Activated gamma-delta T cell treated with anti-CD3 and anti-CD28 coated beads, Interleukin-2, amount 50 U/mL, for 16 hours (primary cell): ENCODE data around the gene AAK1.

Source experiments
- DNase-seq: peaks from one replicate; pipeline ENCODE4 v3.0.0-alpha.2; 2020; ENCODE audit warnings: low read depth

Gene AAK1

GRCh38 chr2:69489793-69490192 lies 153.7 kb downstream of the AAK1 start:
- no peak for DNase-seq

GRCh38 chr2:69483696-69484095 lies 159.8 kb downstream of the AAK1 start:
- no peak for DNase-seq

GRCh38 chr2:69483024-69483423 lies 160.5 kb downstream of the AAK1 start:
- DNase-seq = no peak

- DNase-seq = no peak
Observed at GRCh38 chr2:69482471-69482870, 161.1 kb downstream of the AAK1 start.

- no peak for DNase-seq
Observed at GRCh38 chr2:69481421-69481820, 162.1 kb downstream of the AAK1 start.

- DNase-seq = no peak
Observed at GRCh38 chr2:69477627-69478026, 165.9 kb downstream of the AAK1 start.

- DNase-seq = no peak
Observed at GRCh38 chr2:69474688-69475087, 168.9 kb downstream of the AAK1 start.

GRCh38 chr2:69471793-69472192 lies 171.7 kb downstream of the AAK1 start:
- DNase-seq = no peak

GRCh38 chr2:69470911-69471310 lies 172.6 kb downstream of the AAK1 start:
- no peak for DNase-seq

- no peak for DNase-seq
Observed at GRCh38 chr2:69469784-69470183, 173.8 kb downstream of the AAK1 start.

GRCh38 chr2:69469375-69469774 lies 174.2 kb downstream of the AAK1 start:
- no peak for DNase-seq

GRCh38 chr2:69466728-69467127 lies 176.8 kb downstream of the AAK1 start:
- DNase-seq = no peak

GRCh38 chr2:69465513-69466456 lies 177.8 kb downstream of the AAK1 start:
- DNase-seq = no peak

GRCh38 chr2:69464575-69464974 lies 179.0 kb downstream of the AAK1 start:
- DNase-seq = no peak

- DNase-seq = no peak
Observed at GRCh38 chr2:69462780-69463179, 180.8 kb downstream of the AAK1 start.

GRCh38 chr2:69461404-69461803 lies 182.1 kb downstream of the AAK1 start:
- DNase-seq = no peak

GRCh38 chr2:69459936-69460335 lies 183.6 kb downstream of the AAK1 start:
- DNase-seq = no peak

- DNase-seq = no peak
Observed at GRCh38 chr2:69456950-69457445, 186.5 kb downstream of the AAK1 start.

GRCh38 chr2:69456154-69456553 lies 187.4 kb downstream of the AAK1 start:
- DNase-seq = no peak

GRCh38 chr2:69454976-69455375 lies 188.6 kb downstream of the AAK1 start:
- DNase-seq = no peak

GRCh38 chr2:69453475-69454129 lies 189.9 kb downstream of the AAK1 start:
- DNase-seq = no peak

GRCh38 chr2:69452687-69453086 lies 190.9 kb downstream of the AAK1 start:
- DNase-seq = no peak

- no peak for DNase-seq
Observed at GRCh38 chr2:69450735-69451416, 192.7 kb downstream of the AAK1 start.
